Endometrial microvascular endothelial cells (primary cell): ENCODE results near the gene CSPG5. TPM values are rescaled to one million over a fixed set of nuclear protein-coding genes. Genes with fewer than 3 reads are reported as not detected.

ENCODE experiments used
- in situ Hi-C: cut with HindIII; loops from 2 replicates; pipeline ENCODE4 v1.10.0; 2017; ENCODE audit warnings: low sequenced_read_pairs, low pct_unique_long_range_greater_than_20kb; ENCODE audit errors: inconsistent ontology term
- total RNA-seq: library from RNA; depleted of rRNA; stranded (reverse); fragments of >200 nt; gene quantifications from one replicate; pipeline ENCODE4 v1.2.3, GENCODE V29; 2015; ENCODE audit errors: inconsistent ontology term

Gene CSPG5
- total RNA-seq, 1 donor from 2014 or later: 1.1 TPM

GRCh38 chr3:47513125-47513929, 65.3 kb downstream of the CSPG5 start, which contains the start of gene ELP6:
ELP6 (minus strand) TSS chr3:47513712; CDS start chr3:47513590, 122 bp downstream.
- in situ Hi-C loops: no loop called here

- in situ Hi-C loops: no loop called here
Observed at GRCh38 chr3:47512416-47513124, 66.1 kb downstream of the CSPG5 start.

Other genes starting within 250 kb of the CSPG5 start
- 21.6 TPM for gene PTPN23, start 197.8 kb downstream of the CSPG5 start, total RNA-seq
- 55.8 TPM for gene SCAP, start 102.9 kb downstream of the CSPG5 start, total RNA-seq
- 37.1 TPM for gene ELP6, start 65.2 kb downstream of the CSPG5 start, total RNA-seq
- 32.3 TPM for gene SMARCC1, start 203.0 kb upstream of the CSPG5 start, total RNA-seq
- 85.6 TPM for gene DHX30, start 224.3 kb upstream of the CSPG5 start, total RNA-seq